ENCODE data around the gene MYT1. TPM values are rescaled to one million over a fixed set of nuclear protein-coding genes. Genes with fewer than 3 reads are reported as not detected.

MYT1 gene
- total and polyA plus RNA-seq, 2 of the 13 experiments (the other 11 are each of a cell fraction or from before 2014, with no cell fraction given) = 0.58 to 2.5 TPM

DNA sequence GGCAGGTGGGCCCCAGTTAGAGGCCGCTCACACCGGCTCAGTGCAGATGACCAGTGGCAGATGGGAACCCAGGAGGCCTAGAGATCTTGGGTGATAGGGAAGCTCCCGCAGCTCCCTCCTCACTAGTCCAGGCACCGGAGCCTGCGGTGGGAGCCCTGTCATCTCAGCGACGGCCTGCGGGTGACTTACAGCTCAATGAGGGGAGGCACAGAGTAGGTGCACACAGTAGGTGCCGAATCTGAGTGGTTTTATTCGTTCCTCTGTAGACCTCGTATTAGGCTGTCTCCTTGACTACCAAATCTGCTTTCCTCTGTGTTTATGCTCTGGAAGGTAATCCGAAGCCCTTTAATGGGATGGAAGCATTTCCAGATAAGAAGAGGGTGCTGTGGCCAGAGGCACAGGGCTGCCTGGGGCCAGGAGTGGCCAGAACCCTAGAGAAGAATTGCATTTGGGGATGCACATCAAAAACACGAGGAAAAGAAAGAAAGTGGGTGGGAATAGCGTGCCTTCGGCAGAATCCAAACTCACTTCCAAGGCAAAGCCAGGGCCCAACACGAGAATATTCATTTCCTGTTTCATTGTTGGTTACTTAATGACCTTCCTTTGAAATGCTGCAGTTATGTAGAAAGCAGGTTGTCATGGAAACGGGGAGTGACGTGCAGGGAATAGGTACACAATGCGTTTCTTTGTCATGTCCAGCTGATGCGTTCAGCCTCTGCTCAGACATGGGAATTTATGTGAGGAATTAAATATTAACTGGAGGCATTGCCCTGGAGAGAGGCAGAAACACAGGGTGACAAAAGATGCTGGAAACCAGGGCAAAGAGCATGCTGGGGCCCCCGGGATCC, 24.7 kb downstream of the MYT1 start (continued):
- TF ChIP-seq SNAI1 (CRISPR knock-in tag; IDR thresholded peaks at IDR 0.05; ENCODE audit: borderline replicate concordance) (no peak), NRL (CRISPR knock-in tag; IDR thresholded peaks at IDR 0.05; ENCODE audit: borderline replicate concordance) (peak; percentile 66; the same call in 1 of the 2 replicates), CBX5 (CRISPR knock-in tag; IDR thresholded peaks at IDR 0.05; ENCODE audit: borderline replicate concordance) (peak; percentile 25), ZMYM3 (CRISPR knock-in tag; IDR thresholded peaks at IDR 0.05) (peak; percentile 50; the same call in 1 of the 2 replicates), ZSCAN31 (CRISPR knock-in tag; IDR thresholded peaks at IDR 0.05; ENCODE audit: low read depth) (no peak; the same call in none of the 2 replicates), ZNF687 (CRISPR knock-in tag; IDR thresholded peaks at IDR 0.05) (peak; percentile 67), GMEB2 (CRISPR knock-in tag; IDR thresholded peaks at IDR 0.05; ENCODE audit: low read depth) (0 out of 2 replicates have a peak, but pooled peaks have one; percentile 19), TP53 (CRISPR knock-in tag; conservative IDR thresholded peaks at IDR 0.05) (no peak), ARNT (IDR thresholded peaks at IDR 0.05) (no peak), EEA1 (CRISPR knock-in tag; IDR thresholded peaks at IDR 0.05; ENCODE audit: borderline replicate concordance) (no peak; the same call in 1 of the 2 replicates), KLF6 (CRISPR knock-in tag; IDR thresholded peaks at IDR 0.05) (no peak; the same call in 1 of the 2 replicates), JUN (CRISPR knock-in tag; IDR thresholded peaks at IDR 0.05) (peak; percentile 71; the same call in 1 of the 2 replicates), ZNF546 (CRISPR knock-in tag; conservative IDR thresholded peaks at IDR 0.05) (no peak), MED1 (CRISPR knock-in tag; IDR thresholded peaks at IDR 0.05) (peak; percentile 62; the same call in 1 of the 2 replicates)
- TF ChIP-seq, protein P1, sequence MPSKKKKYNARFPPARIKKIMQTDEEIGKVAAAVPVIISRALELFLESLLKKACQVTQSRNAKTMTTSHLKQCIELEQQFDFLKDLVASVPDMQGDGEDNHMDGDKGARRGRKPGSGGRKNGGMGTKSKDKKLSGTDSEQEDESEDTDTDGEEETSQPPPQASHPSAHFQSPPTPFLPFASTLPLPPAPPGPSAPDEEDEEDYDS (CRISPR knock-in tag; IDR thresholded peaks at IDR 0.05) = peak; percentile 63
- TF ChIP-seq, protein P2, sequence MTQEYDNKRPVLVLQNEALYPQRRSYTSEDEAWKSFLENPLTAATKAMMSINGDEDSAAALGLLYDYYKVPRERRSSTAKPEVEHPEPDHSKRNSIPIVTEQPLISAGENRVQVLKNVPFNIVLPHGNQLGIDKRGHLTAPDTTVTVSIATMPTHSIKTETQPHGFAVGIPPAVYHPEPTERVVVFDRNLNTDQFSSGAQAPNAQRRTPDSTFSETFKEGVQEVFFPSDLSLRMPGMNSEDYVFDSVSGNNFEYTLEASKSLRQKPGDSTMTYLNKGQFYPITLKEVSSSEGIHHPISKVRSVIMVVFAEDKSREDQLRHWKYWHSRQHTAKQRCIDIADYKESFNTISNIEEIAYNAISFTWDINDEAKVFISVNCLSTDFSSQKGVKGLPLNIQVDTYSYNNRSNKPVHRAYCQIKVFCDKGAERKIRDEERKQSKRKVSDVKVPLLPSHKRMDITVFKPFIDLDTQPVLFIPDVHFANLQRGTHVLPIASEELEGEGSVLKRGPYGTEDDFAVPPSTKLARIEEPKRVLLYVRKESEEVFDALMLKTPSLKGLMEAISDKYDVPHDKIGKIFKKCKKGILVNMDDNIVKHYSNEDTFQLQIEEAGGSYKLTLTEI (CRISPR knock-in tag; conservative IDR thresholded peaks at IDR 0.05) = no peak
- TF ChIP-seq, protein P3, sequence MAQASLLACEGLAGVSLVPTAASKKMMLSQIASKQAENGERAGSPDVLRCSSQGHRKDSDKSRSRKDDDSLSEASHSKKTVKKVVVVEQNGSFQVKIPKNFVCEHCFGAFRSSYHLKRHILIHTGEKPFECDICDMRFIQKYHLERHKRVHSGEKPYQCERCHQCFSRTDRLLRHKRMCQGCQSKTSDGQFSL (CRISPR knock-in tag; IDR thresholded peaks at IDR 0.05) = no peak

Measured in HepG2 (cell line).